K562 (cell line): ENCODE data around the gene CDCP2. TPM values are rescaled to one million over a fixed set of nuclear protein-coding genes. Genes with fewer than 3 reads are reported as not detected.

ENCODE experiments used
- ATAC-seq: fragments of 200-7000 bp; cut with Tn5 transposase; 3 replicates; pipeline ENCODE4 v1.9.1; 2020; ENCODE audit warnings: moderate library complexity
- BruUV-seq: library from RNA; stranded (reverse); fragments of 400-500 nt; replicated peaks from 2 replicates; lab custom pipeline; 2021; lab: Mats Ljungman, UMichigan
- CTCF ChIA-PET: fragments of 300-600 bp; formaldehyde crosslinking; extraction: SDS; loops from one replicate; lab custom pipeline; 2021; ENCODE audit warnings: low intra/inter-chr PET ratio; lab: Yijun Ruan, JAX
- POLR2A ChIA-PET: fragments of 300-600, 350-650 bp; sonication (Branson Sonifier 250); formaldehyde crosslinking; extraction: SDS; loops from one replicate; lab custom pipeline; 2021; ENCODE audit warnings: antibody characterized with exemption, inconsistent platforms; lab: Yijun Ruan, JAX
- DNase-seq, 4 experiments: peaks; one replicate each; pipeline versions ENCODE4 v3.0.0 to v3.0.0-alpha.2; 2011 to 2018; ENCODE audit warnings: low spot score in 3 of 4, mixed read lengths in 3 of 4; ENCODE audit errors: extremely low read depth in 1 of 4
- FAIRE-seq: peaks from 2 replicates; lab custom pipeline; 2011; peaks lifted over from hg19 to GRCh38; lab: Jason Lieb, UNC
- H2AFZ ChIP-seq: 2 replicates; pipeline ENCODE4 v1.6.0; 2011; ENCODE audit warnings: low read depth, low read length, control low read depth, inconsistent platforms
- H3K27ac ChIP-seq: fragments of 200-600 bp; 3 replicates; pipeline ENCODE4 v1.8.0; 2011; ENCODE audit warnings: low read depth, mild to moderate bottlenecking, control low read depth, inconsistent platforms, low read length, moderate library complexity, mixed read lengths; ENCODE audit errors: extremely low read depth
- H3K27me3 ChIP-seq, 2 experiments: fragments of 300-600 bp in 1 of 2; 2 replicates in 1 of 2; 3 replicates in 1 of 2; pipeline versions ENCODE4 v1.6.0 to v1.8.0; 2011; ENCODE audit warnings: inconsistent platforms in 2 of 2, low read length in 2 of 2, mild to moderate bottlenecking in 1 of 2, mixed read lengths in 1 of 2, moderate library complexity in 1 of 2; ENCODE audit not compliant: control insufficient read depth in 2 of 2, insufficient read depth in 2 of 2
- H3K36me3 ChIP-seq: fragments of 300-600 bp; 3 replicates; pipeline ENCODE4 v1.8.0; 2011; ENCODE audit warnings: mild to moderate bottlenecking, low read length, inconsistent platforms; ENCODE audit not compliant: control insufficient read depth, insufficient read depth
- H3K4me1 ChIP-seq, 2 experiments: fragments of 200-600 bp in 1 of 2; replicated peaks in 1 of 2; 2 replicates in 1 of 2; 3 replicates in 1 of 2; pipeline versions ENCODE4 v1.5.1 to v1.8.0; 2011; ENCODE audit warnings: inconsistent platforms in 2 of 2, low read length in 2 of 2, mild to moderate bottlenecking in 1 of 2, mixed read lengths in 1 of 2, moderate library complexity in 1 of 2; ENCODE audit not compliant: control insufficient read depth in 2 of 2, insufficient read depth in 2 of 2
- H3K4me2 ChIP-seq: 2 replicates; pipeline ENCODE4 v1.6.1; 2011; ENCODE audit warnings: low read length, control low read depth, inconsistent platforms, mixed read lengths; ENCODE audit not compliant: insufficient read depth
- H3K4me3 ChIP-seq: fragments of 200-600 bp; sonication (generic), shearing (Covaris generic); 2 replicates; pipeline ENCODE4 v1.5.1; 2016; ENCODE audit warnings: control low read depth, inconsistent platforms
- H3K79me2 ChIP-seq: fragments of 200-600 bp; 3 replicates; pipeline ENCODE4 v1.8.0; 2011; ENCODE audit warnings: low read length, inconsistent platforms; ENCODE audit not compliant: control insufficient read depth, insufficient read depth
- H3K9ac ChIP-seq, 2 experiments: 2 replicates each; pipeline versions ENCODE4 v1.6.0 to v1.6.1; 2011; ENCODE audit warnings: low read depth in 2 of 2, low read length in 2 of 2, control low read depth in 1 of 2, inconsistent platforms in 1 of 2, mild to moderate bottlenecking in 1 of 2, mixed read lengths in 1 of 2; ENCODE audit not compliant: insufficient read depth in 1 of 2
- H3K9me1 ChIP-seq: one replicate; pipeline ENCODE4 v1.6.0; 2011; ENCODE audit warnings: inconsistent platforms, mild to moderate bottlenecking, low read length, moderate library complexity; ENCODE audit not compliant: control insufficient read depth, insufficient read depth
- H3K9me3 ChIP-seq: replicated peaks from 2 replicates; pipeline ENCODE4 v1.5.1; 2011; ENCODE audit warnings: low read depth, low read length, inconsistent platforms; ENCODE audit not compliant: control insufficient read depth, insufficient read depth
- H4K20me1 ChIP-seq: replicated peaks from 2 replicates; pipeline ENCODE4 v1.6.1; 2011; ENCODE audit warnings: low read length, inconsistent platforms, mixed read lengths; ENCODE audit not compliant: control insufficient read depth, insufficient read depth
- ATF3 ChIP-seq, 2 experiments: fragments of 450-650 bp in 1 of 2; sonication (generic) in 1 of 2; formaldehyde crosslinking in 1 of 2; IDR thresholded peaks in 1 of 2; conservative IDR thresholded peaks in 1 of 2; 2 replicates each; pipeline versions ENCODE4 v1.6.1 to v1.8.1; 2016 to 2023; ENCODE audit warnings: mild to moderate bottlenecking in 2 of 2, moderate library complexity in 2 of 2, inconsistent platforms in 1 of 2, missing genetic modification reagents in 1 of 2
- DMBX1 ChIP-seq: fragments of 250-450 bp; sonication (Bioruptor Pico); IDR thresholded peaks from 2 replicates; pipeline ENCODE4 v1.8.0; 2022; ENCODE audit warnings: inconsistent platforms, mild to moderate bottlenecking, moderate library complexity, borderline replicate concordance
- HIVEP1 ChIP-seq: fragments of 250-450 bp; sonication (Bioruptor Pico); IDR thresholded peaks from 2 replicates; pipeline ENCODE4 v1.4.0; 2020; ENCODE audit warnings: mild to moderate bottlenecking
- MCM3 ChIP-seq: fragments of 450-650 bp; IDR thresholded peaks from 2 replicates; pipeline ENCODE4 v1.6.1; 2016
- MITF ChIP-seq: IDR thresholded peaks from 2 replicates; pipeline ENCODE4 v1.6.1; 2014; ENCODE audit warnings: antibody characterized with exemption
- NCOA4 ChIP-seq: fragments of 450-650 bp; IDR thresholded peaks from 2 replicates; pipeline ENCODE4 v1.6.1; 2018; ENCODE audit warnings: mild to moderate bottlenecking; ENCODE audit not compliant: partially characterized antibody
- NFIC ChIP-seq: fragments of 450-650 bp; IDR thresholded peaks from 2 replicates; pipeline ENCODE4 v1.6.1; 2017; ENCODE audit warnings: mild to moderate bottlenecking, inconsistent platforms
- NR1H2 ChIP-seq: sonication (generic); formaldehyde crosslinking; IDR thresholded peaks from 2 replicates; pipeline ENCODE4 v1.4.0; 2020; ENCODE audit warnings: mild to moderate bottlenecking, missing genetic modification reagents
- SNIP1 ChIP-seq: fragments of 450-650 bp; IDR thresholded peaks from 2 replicates; pipeline ENCODE4 v1.7.1; 2017; ENCODE audit warnings: low read depth, mild to moderate bottlenecking
- TEAD4 ChIP-seq, 2 experiments: sonication (generic) in 1 of 2; formaldehyde crosslinking in 1 of 2; IDR thresholded peaks; 2 replicates each; pipeline versions ENCODE4 v1.6.1 to v1.8.0; 2012 to 2022; ENCODE audit warnings: borderline replicate concordance in 1 of 2, inconsistent platforms in 1 of 2, low read length in 1 of 2, mild to moderate bottlenecking in 1 of 2, missing genetic modification reagents in 1 of 2
- ZBTB17 ChIP-seq: fragments of 450-650 bp; formaldehyde crosslinking; IDR thresholded peaks from 2 replicates; pipeline ENCODE4 v1.4.0; 2020; ENCODE audit warnings: mild to moderate bottlenecking
- WGBS: fragments of 100-300 bp; shearing (Covaris generic); methylation state at CpG from one replicate; pipeline ENCODE4 v1.1.6; 2016; ENCODE audit warnings: low coverage, mixed read lengths; ENCODE audit not compliant: insufficient coverage; ENCODE audit errors: missing lambda C conversion rate; 5-methylcytosine and 5-hydroxymethylcytosine counted together
- in situ Hi-C: fragments of 300-500 bp; cut with MboI; formaldehyde crosslinking; loops from 4 replicates; pipeline ENCODE4 v1.15.0; 2018; ENCODE audit warnings: inconsistent platforms, mixed read lengths
- intact Hi-C: fragments of 100-400 bp; cut with micrococcal nuclease; formaldehyde crosslinking; loops from 2 replicates; pipeline ENCODE4 v1.14.2; 2022
- polyA plus RNA-seq, 8 experiments: library from polyadenylated mRNA; depleted of rRNA in 4 of 8; stranded (reverse) in 5 of 8; unstranded in 3 of 8; fragments of >200 nt; fragmentation: Nextera tagmentation in 2 of 8; fragmentation: Illumina TruSeq in 1 of 8; extraction: Ambion mirVana in 2 of 8; extraction: Trizol in 1 of 8; gene quantifications; 2 replicates each; pipeline versions ENCODE4 v1.2.1 to v1.2.3, GENCODE V29; 2011 to 2014; ENCODE audit warnings: inconsistent platforms in 1 of 8, missing spikeins in 1 of 8
- total RNA-seq, 7 experiments: library from RNA; depleted of rRNA in 6 of 7; stranded (reverse); fragments of >200 nt in 6 of 7; fragmentation: Illumina TruSeq in 2 of 7; extraction: Trizol in 2 of 7; gene quantifications; 2 replicates each; pipeline versions ENCODE4 v1.2.1 to v1.2.3, GENCODE V29; 2011 to 2021; ENCODE audit warnings: low replicate concordance in 1 of 7

CDCP2 gene
- total and polyA plus RNA-seq, 9 of the 15 experiments (the other 6 are each of a cell fraction or from before 2014, with no cell fraction given): not detected

DNA sequence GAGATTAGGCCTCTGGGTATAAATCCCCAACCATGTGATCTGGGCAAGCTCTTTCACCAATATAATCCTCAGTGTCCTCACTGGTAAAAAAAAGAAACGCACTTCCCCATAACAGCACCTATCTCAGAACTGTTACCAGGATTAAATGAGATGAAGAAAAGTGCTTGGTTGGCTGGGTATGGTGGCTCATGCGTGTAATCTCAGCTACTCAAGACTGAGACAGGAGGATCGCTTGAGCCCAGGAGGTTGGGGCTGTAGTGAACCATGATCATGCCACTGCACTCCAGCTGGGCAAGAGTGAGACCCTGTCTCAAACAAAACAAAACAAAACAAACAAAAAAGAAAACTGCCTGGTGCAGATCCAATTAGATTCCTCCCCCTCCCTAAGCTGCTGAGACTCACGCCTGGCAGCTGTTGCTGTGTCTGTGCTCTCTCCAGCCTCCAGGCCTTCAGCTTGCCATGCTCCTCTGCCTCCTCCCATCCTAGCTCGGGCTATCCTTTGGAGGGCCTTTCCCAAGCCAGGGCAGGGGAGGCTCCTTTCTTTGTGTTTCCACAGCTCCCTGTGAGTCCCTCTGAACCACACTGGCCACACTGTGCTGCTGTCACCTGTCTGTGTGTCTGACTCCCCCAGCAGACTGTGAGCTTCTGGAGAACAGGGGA lies 28.0 kb upstream of the CDCP2 start:
- intact Hi-C loops (no loop called here), in situ Hi-C loops (no loop called here)
- H4K20me1 ChIP-seq: no peaks in the 10 kb centered on the region
- no peak for DNase-seq
- POLR2A ChIA-PET: interaction anchor here (0.6 to 2.5 kb wide), 4 partner anchors 17 to 48 kb away, joined by 3 to 14 read pairs (median 4); partner anchors contain the start of genes CYB5RL and MRPL37
- no peak overlapping the region for H2AFZ ChIP-seq
- no peaks in the 10 kb centered on the region for H3K9me1 ChIP-seq
- CTCF ChIA-PET: no interaction called here
- no peaks in the 10 kb centered on the region for H3K9me3 ChIP-seq
- peak overlapping the region in 1 of 2 experiments; percentile 10; a peak in 1 of 4 replicates for H3K9ac ChIP-seq
- no peak for FAIRE-seq
- H3K27ac ChIP-seq: no peak overlapping the region
- WGBS: 73% methylated on average over 5 of the region's 5 CpGs
- no peak overlapping the region for H3K4me3 ChIP-seq
- no TSS peak for BruUV-seq
- H3K27me3 ChIP-seq: no peaks in the 10 kb centered on the region
- H3K4me1 ChIP-seq: no peaks in the 10 kb centered on the region
- ATAC-seq: no peak
- peaks cover 16% of the 10 kb centered on the region; the same call in 1 of the 3 replicates for H3K36me3 ChIP-seq
- no peaks in the 10 kb centered on the region for H3K79me2 ChIP-seq
- H3K4me2 ChIP-seq: no peak overlapping the region
- TF ChIP-seq MITF (no peak), NCOA4 (no peak), ZBTB17 (CRISPR knock-in tag) (no peak), HIVEP1 (CRISPR knock-in tag) (no peak), DMBX1 (CRISPR knock-in tag) (no peak), MCM3 (no peak), ATF3 (IDR thresholded peaks at IDR 0.05) (no peak), ATF3 (CRISPR knock-in tag; conservative IDR thresholded peaks at IDR 0.05) (no peak), TEAD4 (IDR thresholded peaks at IDR 0.05; ENCODE audit: low read length) (no peak), TEAD4 (CRISPR knock-in tag; IDR thresholded peaks at IDR 0.05; ENCODE audit: borderline replicate concordance) (no peak), NFIC (no peak), NR1H2 (CRISPR knock-in tag) (no peak), SNIP1 (no peak)
